BLaER1 (cell line): ENCODE results near the gene GABRG3.

Experiments used
- H3K27ac ChIP-seq: shearing (Covaris generic); formaldehyde crosslinking; 2 replicates; pipeline ENCODE4 v1.8.1; 2022
- H3K27me3 ChIP-seq: shearing (Covaris generic); formaldehyde crosslinking; 2 replicates; pipeline ENCODE4 v1.8.1; 2022
- H3K36me3 ChIP-seq: shearing (Covaris generic); formaldehyde crosslinking; 2 replicates; pipeline ENCODE4 v1.8.1; 2022
- H3K4me1 ChIP-seq: shearing (Covaris generic); formaldehyde crosslinking; 2 replicates; pipeline ENCODE4 v1.8.1; 2022
- H3K4me2 ChIP-seq: shearing (Covaris generic); formaldehyde crosslinking; 2 replicates; pipeline ENCODE4 v1.8.1; 2022
- H3K4me3 ChIP-seq: shearing (Covaris generic); formaldehyde crosslinking; 2 replicates; pipeline ENCODE4 v1.8.1; 2022
- H3K9ac ChIP-seq: shearing (Covaris generic); formaldehyde crosslinking; 2 replicates; pipeline ENCODE4 v1.8.1; 2022
- H3K9me3 ChIP-seq: shearing (Covaris generic); formaldehyde crosslinking; 2 replicates; pipeline ENCODE4 v1.8.1; 2022
- H4K20me1 ChIP-seq: shearing (Covaris generic); formaldehyde crosslinking; 2 replicates; pipeline ENCODE4 v1.8.1; 2022
- Cebpa-rat ChIP-seq: shearing (Covaris generic); IDR thresholded peaks from 2 replicates; pipeline ENCODE4 v1.8.1; 2022

Gene GABRG3

GRCh38 chr15:27330326-27330725, 359.3 kb downstream of the GABRG3 start:
- H3K4me2 ChIP-seq = no peak overlapping the region
- H3K9ac ChIP-seq = no peak overlapping the region
- H3K9me3 ChIP-seq = no peaks in the 10 kb centered on the region
- H4K20me1 ChIP-seq = no peaks in the 10 kb centered on the region
- no peak overlapping the region for H3K4me3 ChIP-seq
- no peak for TF ChIP-seq Cebpa-rat
- H3K27me3 ChIP-seq = no peaks in the 10 kb centered on the region
- H3K36me3 ChIP-seq = no peaks in the 10 kb centered on the region
- H3K4me1 ChIP-seq = no peaks in the 10 kb centered on the region
- H3K27ac ChIP-seq = no peak overlapping the region

DNA sequence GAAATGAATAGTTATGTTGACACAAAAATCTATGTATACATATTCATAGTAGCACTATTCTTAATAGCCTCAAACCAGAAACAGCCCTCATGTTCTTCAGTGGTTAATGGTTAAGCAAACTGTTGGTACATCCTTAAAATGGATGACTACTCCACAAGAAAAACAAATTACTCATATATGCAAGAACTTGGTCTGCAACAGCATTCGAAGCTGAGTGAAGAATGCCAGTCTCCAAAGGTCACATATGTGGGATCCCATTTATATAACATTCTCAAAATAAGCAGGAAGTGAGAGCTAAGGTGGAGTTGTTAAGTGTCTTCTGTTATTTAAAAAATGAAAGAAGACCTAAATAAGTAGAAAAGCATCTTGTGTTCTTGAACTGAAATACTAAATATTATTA, 365.7 kb downstream of the GABRG3 start:
- no peak overlapping the region for H3K4me3 ChIP-seq
- no peaks in the 10 kb centered on the region for H3K36me3 ChIP-seq
- no peaks in the 10 kb centered on the region for H4K20me1 ChIP-seq
- no peaks in the 10 kb centered on the region for H3K9me3 ChIP-seq
- no peak overlapping the region for H3K9ac ChIP-seq
- no peak overlapping the region for H3K27ac ChIP-seq
- H3K4me2 ChIP-seq = no peak overlapping the region
- H3K27me3 ChIP-seq = no peaks in the 10 kb centered on the region
- H3K4me1 ChIP-seq = no peaks in the 10 kb centered on the region
- no peak for TF ChIP-seq Cebpa-rat

DNA sequence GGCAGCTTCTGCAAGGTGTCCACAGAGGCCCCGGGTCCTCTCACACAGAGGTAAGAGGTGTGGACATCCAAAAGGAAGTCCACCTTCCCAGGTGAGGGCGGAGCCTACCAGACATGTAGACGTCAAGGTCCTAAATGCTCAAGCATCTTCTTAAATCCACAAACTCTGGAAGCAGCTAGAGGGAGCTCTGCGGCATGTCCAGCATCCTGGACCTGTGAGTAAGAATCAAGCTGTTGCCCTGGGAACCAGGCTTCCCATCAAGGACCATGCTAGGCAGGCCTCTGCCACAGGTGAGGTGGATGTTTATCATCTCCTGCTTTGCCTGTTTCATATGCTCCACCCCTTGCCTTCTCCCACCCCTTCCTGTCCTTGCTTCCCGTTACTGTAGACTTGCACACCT, 368.2 kb downstream of the GABRG3 start:
- Histone ChIP-seq H4K20me1 (no peaks in the 10 kb centered on the region), H3K9me3 (no peaks in the 10 kb centered on the region)
- no peak for TF ChIP-seq Cebpa-rat

GRCh38 chr15:27341780-27342343, 370.9 kb downstream of the GABRG3 start:
- Histone ChIP-seq H3K4me1 (no peaks in the 10 kb centered on the region), H3K27ac (no peak overlapping the region)
- TF ChIP-seq Cebpa-rat = no peak

More for the DNA sequence above, 368.2 kb downstream of the GABRG3 start:
- no peak overlapping the region for H3K4me3 ChIP-seq
- H3K27ac ChIP-seq = no peak overlapping the region
- no peak overlapping the region for H3K4me2 ChIP-seq
- no peak overlapping the region for H3K9ac ChIP-seq
- no peaks in the 10 kb centered on the region for H3K4me1 ChIP-seq
- no peaks in the 10 kb centered on the region for H3K27me3 ChIP-seq
- H3K36me3 ChIP-seq = no peaks in the 10 kb centered on the region

GRCh38 chr15:27342991-27343390, 372.0 kb downstream of the GABRG3 start:
- no peak for TF ChIP-seq Cebpa-rat
- H3K27me3 ChIP-seq = no peaks in the 10 kb centered on the region
- no peak overlapping the region for H3K9ac ChIP-seq
- no peaks in the 10 kb centered on the region for H3K4me1 ChIP-seq
- no peaks in the 10 kb centered on the region for H4K20me1 ChIP-seq
- H3K27ac ChIP-seq = no peak overlapping the region
- H3K36me3 ChIP-seq = no peaks in the 10 kb centered on the region
- no peaks in the 10 kb centered on the region for H3K9me3 ChIP-seq
- H3K4me2 ChIP-seq = no peak overlapping the region
- H3K4me3 ChIP-seq = no peak overlapping the region

More at GRCh38 chr15:27341780-27342343, 370.9 kb downstream of the GABRG3 start:
- no peak overlapping the region for H3K9ac ChIP-seq
- H3K36me3 ChIP-seq = no peaks in the 10 kb centered on the region
- H3K4me3 ChIP-seq = no peak overlapping the region
- H3K27me3 ChIP-seq = no peaks in the 10 kb centered on the region
- H4K20me1 ChIP-seq = no peaks in the 10 kb centered on the region
- H3K4me2 ChIP-seq = no peak overlapping the region
- no peaks in the 10 kb centered on the region for H3K9me3 ChIP-seq

DNA sequence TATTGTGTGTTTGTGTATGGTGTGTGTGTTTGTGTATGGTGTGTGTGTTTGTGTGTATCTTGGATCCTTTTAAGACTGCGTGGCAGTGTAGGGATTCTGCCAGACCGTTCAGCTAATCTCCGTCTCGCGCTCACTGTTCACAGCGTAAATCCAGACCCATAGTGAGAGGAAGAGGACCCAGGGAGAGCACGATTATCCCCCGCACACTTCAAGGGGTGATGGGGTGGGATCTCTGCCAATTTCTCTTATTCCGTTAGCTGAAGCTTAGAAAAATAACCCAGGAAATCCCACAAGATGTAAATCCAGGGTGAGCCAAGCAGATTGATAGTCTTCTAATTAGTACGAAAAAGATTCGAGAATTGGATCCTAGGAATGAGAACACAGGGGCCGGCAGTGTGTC, 381.2 kb downstream of the GABRG3 start:
- Histone ChIP-seq H4K20me1 (no peaks in the 10 kb centered on the region), H3K4me3 (no peak overlapping the region), H3K9me3 (peaks cover 6% of the 10 kb centered on the region), H3K4me2 (no peak overlapping the region), H3K27ac (no peak overlapping the region), H3K36me3 (no peaks in the 10 kb centered on the region), H3K9ac (no peak overlapping the region), H3K4me1 (no peaks in the 10 kb centered on the region), H3K27me3 (no peaks in the 10 kb centered on the region)
- TF ChIP-seq Cebpa-rat = no peak

GRCh38 chr15:27353856-27354255, 382.9 kb downstream of the GABRG3 start:
- Histone ChIP-seq H3K9me3 (peaks cover 6% of the 10 kb centered on the region), H3K27ac (no peak overlapping the region), H3K9ac (no peak overlapping the region), H3K27me3 (no peaks in the 10 kb centered on the region), H3K4me3 (no peak overlapping the region), H3K4me2 (no peak overlapping the region), H4K20me1 (no peaks in the 10 kb centered on the region), H3K4me1 (no peaks in the 10 kb centered on the region), H3K36me3 (no peaks in the 10 kb centered on the region)
- no peak for TF ChIP-seq Cebpa-rat

DNA sequence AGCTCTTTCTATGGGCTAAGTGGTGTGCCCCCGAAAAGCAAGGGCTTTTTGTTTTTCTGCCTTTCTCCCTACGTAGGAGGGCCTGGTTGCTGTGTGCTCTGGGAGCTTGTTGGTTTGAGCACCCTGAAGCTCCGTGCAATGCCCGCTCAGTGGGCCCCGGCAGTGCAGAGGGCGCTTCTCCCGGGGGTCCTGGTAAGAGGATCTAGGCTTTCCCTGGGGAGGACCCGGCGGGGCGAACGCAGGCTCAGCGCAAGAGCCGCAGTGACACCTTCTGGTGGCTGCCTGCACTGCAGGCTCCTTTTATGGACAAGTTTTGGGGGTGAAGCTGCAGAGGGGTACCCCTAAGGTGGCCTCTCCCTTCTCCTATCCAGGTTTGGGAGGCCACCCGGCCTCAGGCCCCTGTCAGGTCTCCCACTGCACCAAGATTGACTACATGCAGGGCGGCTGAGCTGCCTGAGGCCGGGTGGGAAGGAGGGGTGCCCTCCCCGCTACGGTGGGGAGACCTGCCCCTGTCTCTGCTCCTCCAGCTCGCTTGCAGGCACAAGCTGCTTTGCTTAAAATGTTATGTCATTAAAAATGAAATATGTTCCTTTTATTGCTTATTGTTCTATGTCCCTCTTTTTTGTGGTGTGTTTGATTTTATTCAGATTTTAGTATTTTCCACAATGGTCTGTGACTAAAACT, 387.9 kb downstream of the GABRG3 start:
- Histone ChIP-seq H3K9ac (no peak overlapping the region), H3K4me2 (no peak overlapping the region)
- no peak for TF ChIP-seq Cebpa-rat

GRCh38 chr15:27359586-27359985, 388.6 kb downstream of the GABRG3 start:
- H3K9ac ChIP-seq = no peak overlapping the region
- H3K4me1 ChIP-seq = no peaks in the 10 kb centered on the region
- no peaks in the 10 kb centered on the region for H3K36me3 ChIP-seq
- H3K4me3 ChIP-seq = no peak overlapping the region
- no peaks in the 10 kb centered on the region for H4K20me1 ChIP-seq
- H3K4me2 ChIP-seq = no peak overlapping the region
- H3K9me3 ChIP-seq = peaks cover 6% of the 10 kb centered on the region; the same call in 1 of the 2 replicates
- H3K27me3 ChIP-seq = no peaks in the 10 kb centered on the region
- no peak for TF ChIP-seq Cebpa-rat
- H3K27ac ChIP-seq = no peak overlapping the region

More for the DNA sequence above, 387.9 kb downstream of the GABRG3 start:
- Histone ChIP-seq H4K20me1 (no peaks in the 10 kb centered on the region), H3K27ac (no peak overlapping the region), H3K4me1 (no peaks in the 10 kb centered on the region), H3K27me3 (no peaks in the 10 kb centered on the region), H3K9me3 (peaks cover 6% of the 10 kb centered on the region; the same call in 1 of the 2 replicates), H3K36me3 (no peaks in the 10 kb centered on the region), H3K4me3 (no peak overlapping the region)

DNA sequence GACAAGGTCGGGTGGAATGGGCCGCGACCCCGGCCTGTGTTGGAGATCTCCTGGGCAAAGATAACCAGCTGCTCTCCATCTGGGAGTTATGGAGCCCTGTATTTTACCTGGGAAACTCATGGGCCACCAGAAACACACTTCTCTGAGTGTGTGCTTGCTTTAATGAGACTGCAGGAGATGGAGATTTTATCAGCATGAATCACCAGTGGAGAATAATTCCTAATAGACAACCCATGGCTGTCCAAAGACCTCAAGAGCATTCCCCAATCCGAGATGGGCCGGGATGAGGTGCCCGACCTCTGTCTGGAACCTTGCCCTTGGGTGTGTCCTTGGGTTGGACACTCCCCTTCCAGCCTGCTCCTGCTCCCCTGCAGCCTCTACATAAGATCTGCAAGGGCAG, 389.3 kb downstream of the GABRG3 start:
- Histone ChIP-seq H3K27ac (no peak overlapping the region), H3K36me3 (no peaks in the 10 kb centered on the region), H3K4me3 (no peak overlapping the region), H3K4me1 (no peaks in the 10 kb centered on the region), H3K4me2 (no peak overlapping the region), H3K9me3 (peaks cover 3% of the 10 kb centered on the region; the same call in 1 of the 2 replicates), H4K20me1 (no peaks in the 10 kb centered on the region), H3K9ac (no peak overlapping the region), H3K27me3 (no peaks in the 10 kb centered on the region)
- TF ChIP-seq Cebpa-rat = no peak
